ENCODE data around the gene KLHL3.

The KLHL3 gene

DNA sequence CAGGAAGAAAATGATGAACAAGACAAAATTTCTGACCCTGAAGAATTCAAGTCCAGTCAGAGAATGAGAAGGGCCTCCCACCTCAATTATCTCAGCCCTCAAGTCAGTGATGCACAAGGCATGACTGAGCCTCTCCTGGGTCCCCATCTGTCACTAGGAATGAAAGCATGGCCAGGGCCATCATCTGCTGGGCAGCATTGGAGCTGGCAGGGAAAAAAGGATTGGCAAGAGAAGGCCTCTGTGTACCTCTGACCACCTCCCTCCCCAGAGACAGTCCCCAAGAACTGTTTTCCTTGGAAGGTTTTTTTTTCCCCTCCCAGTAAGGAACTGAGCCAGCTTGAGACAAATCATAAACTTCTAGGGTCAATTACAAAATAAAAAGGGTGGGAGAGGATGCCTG is 76.7 kb downstream of the KLHL3 start:
- TF ChIP-seq, protein P1, sequence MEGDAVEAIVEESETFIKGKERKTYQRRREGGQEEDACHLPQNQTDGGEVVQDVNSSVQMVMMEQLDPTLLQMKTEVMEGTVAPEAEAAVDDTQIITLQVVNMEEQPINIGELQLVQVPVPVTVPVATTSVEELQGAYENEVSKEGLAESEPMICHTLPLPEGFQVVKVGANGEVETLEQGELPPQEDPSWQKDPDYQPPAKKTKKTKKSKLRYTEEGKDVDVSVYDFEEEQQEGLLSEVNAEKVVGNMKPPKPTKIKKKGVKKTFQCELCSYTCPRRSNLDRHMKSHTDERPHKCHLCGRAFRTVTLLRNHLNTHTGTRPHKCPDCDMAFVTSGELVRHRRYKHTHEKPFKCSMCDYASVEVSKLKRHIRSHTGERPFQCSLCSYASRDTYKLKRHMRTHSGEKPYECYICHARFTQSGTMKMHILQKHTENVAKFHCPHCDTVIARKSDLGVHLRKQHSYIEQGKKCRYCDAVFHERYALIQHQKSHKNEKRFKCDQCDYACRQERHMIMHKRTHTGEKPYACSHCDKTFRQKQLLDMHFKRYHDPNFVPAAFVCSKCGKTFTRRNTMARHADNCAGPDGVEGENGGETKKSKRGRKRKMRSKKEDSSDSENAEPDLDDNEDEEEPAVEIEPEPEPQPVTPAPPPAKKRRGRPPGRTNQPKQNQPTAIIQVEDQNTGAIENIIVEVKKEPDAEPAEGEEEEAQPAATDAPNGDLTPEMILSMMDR (IDR thresholded peaks at IDR 0.05; ENCODE audit: insufficient read depth, missing control alignments): no peak
- FAIRE-seq: no peak

DNA sequence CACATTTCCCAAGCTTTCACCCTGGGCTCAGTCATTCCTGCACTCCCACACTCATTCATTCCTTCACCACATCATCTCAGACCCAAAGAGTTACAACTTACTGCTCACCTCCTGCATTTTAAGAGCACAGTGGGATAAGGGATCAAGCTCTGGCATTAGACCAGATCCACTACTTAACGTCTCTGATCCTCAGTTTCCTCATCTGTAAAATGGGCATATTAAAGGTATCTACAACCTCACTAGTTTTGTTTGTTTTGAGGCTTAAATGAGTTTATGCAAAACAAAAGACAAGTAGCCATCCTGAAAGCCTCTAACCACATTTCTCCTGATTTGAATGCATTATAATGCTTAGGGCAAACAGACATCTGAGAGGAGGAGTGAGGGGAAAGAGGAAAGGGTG is 77.6 kb downstream of the KLHL3 start:
- FAIRE-seq: no peak

More for the DNA sequence above, 76.7 kb downstream of the KLHL3 start:
- no peak for DNase-seq (ENCODE audit: insufficient read length, low spot score)

DNA sequence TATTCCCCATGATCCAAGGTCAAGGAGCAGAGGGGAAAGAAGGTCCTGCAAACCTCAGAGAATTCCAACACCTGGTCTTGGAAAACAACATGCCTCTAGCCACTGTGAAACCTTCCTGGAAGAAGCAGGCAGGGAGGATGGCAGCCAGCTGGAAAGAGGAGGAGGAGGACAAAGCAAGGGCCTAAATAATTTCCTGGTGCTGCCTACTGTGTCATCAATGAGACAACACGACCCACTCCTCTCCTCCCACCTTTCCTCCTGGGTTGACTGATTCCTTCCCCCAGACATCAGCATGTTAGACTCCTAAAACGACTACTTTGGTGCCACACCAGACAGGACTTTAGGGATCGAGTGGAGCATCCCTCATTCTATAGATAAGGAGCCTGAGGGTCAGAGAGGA is 78.8 kb downstream of the KLHL3 start:
- DNase-seq (ENCODE audit: insufficient read length, low spot score) (no peak), FAIRE-seq (no peak)
- TF ChIP-seq, protein P1 (IDR thresholded peaks at IDR 0.05; ENCODE audit: insufficient read depth, missing control alignments): no peak

More for the DNA sequence above, 77.6 kb downstream of the KLHL3 start:
- TF ChIP-seq, protein P1 (IDR thresholded peaks at IDR 0.05; ENCODE audit: insufficient read depth, missing control alignments): no peak
- no peak for DNase-seq (ENCODE audit: insufficient read length, low spot score)

DNA sequence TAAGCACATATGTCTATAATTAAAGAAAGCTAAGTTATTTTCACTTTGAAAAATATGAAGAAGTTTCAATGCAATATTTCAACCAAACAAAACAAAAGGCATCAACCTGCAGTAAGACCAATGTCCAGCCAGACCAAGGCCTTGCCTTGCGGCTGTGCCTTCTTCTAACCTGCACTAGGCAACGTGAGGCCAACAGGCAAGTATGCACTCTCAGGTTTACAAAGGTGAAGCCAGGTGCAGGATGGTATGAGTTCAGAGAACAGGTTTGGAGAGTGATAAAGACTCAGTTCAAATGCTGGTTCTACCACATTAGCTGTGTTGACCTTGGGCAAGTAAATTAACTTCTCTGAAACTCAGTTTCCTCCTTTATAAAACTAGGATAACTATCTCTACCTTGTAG is 79.3 kb downstream of the KLHL3 start:
- DNase-seq (ENCODE audit: insufficient read length, low spot score) (no peak), FAIRE-seq (no peak)
- TF ChIP-seq, protein P1 (IDR thresholded peaks at IDR 0.05; ENCODE audit: insufficient read depth, missing control alignments): no peak

DNA sequence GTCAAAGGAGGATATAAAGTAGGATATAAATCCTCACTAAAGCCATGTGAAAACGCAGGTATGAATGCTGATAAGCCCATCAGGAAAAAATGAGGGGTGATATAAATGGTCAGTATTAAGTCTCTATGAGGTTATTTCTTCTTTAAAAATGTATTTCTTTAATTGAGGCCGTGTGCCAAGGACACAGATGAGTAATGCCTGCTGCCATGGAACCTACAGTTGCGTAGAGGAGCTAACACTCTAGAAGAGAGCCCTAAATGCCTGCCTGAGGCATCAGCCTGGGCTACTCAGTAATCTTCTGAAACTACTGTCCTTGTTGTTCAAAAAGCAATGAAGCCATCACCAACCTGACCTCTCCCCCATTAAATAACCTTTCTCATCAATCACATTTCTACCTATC is 84.9 kb downstream of the KLHL3 start:
- TF ChIP-seq, protein P1 (IDR thresholded peaks at IDR 0.05; ENCODE audit: insufficient read depth, missing control alignments): no peak
- FAIRE-seq: no peak
- no peak for DNase-seq (ENCODE audit: insufficient read length, low spot score)

DNA sequence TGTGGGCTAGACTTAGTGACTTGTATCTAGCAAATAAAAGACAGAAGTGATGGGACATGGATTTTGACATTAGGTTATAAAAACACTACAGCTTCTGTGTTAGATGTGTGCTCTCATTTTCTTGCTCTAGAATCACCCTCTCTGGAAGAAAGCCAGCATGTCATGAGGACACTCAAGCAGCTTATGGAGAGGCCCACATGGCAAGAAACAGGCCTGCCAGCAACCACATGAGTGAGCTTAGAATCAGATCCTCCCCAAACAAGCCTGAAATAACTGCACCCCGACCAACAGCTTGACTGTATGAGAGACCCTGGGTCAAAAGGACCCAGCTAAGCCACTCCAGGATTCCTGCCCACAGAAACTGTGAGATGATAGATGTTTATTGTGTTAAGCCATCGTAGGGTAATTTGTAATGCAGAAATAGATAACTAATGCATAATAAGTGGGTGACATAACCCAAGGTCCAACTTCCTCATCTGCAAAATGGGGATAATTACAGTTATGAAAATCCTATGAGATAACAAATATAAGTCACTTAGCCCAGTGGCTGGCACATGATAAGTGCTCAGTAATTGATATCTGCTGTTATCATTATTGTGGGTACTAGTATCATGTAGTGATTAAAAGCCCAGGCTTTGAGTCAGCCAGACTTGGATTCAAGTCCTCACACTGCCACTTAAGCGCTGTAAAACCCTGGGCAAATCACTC is 86.5 kb downstream of the KLHL3 start:
- TF ChIP-seq, protein P1 (IDR thresholded peaks at IDR 0.05; ENCODE audit: insufficient read depth, missing control alignments): no peak
- no peak for DNase-seq (ENCODE audit: insufficient read length, low spot score)
- FAIRE-seq: no peak

DNA sequence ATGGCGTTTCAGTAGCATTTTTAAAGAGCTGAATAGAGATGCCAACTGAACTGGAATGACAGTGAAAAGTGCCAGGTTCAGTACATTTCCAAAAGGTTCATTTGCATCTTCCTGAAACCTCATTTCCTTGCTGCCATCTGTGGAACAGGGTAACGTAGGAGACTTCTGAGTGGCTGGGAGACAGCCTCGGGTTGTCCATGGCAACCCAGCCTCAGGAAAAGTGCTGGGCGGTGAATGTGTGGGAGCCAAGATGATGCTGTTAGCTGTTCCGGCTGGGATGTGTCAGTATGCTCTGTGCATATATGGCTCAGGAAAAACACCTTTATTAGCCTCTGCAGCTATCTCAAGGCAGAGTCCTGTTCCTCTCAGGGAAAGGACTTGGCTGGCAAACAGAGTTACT is 87.5 kb downstream of the KLHL3 start:
- TF ChIP-seq, protein P1 (IDR thresholded peaks at IDR 0.05; ENCODE audit: insufficient read depth, missing control alignments): no peak
- FAIRE-seq: no peak
- DNase-seq (ENCODE audit: insufficient read length, low spot score): no peak

All from D721Med (cell line).